Activated T-helper 1 cell treated with anti-CD3 and anti-CD28 coated beads, Interleukin-2, amount 50 U/mL, for 16 hours (primary cell): ENCODE results near the gene HOXD13.

Source experiments
- DNase-seq, 2 donors: peaks; one replicate each; pipeline ENCODE4 v3.0.0-alpha.2; 2020; ENCODE audit warnings: low read depth in 1 of 2, low spot score in 1 of 2

Gene HOXD13

GRCh38 chr2:176105078-176105729, 12.7 kb downstream of the HOXD13 start:
- DNase-seq: no peak

- DNase-seq: no peak
Measured at GRCh38 chr2:176105730-176106580, 13.4 kb downstream of the HOXD13 start.

- DNase-seq: no peak
Measured at GRCh38 chr2:176106581-176107539, 14.3 kb downstream of the HOXD13 start, which contains the start of gene HOXD11. HOXD11 (plus strand) TSS chr2:176107280; CDS start chr2:176107356, 76 bp downstream.

GRCh38 chr2:176107731-176108181, 15.2 kb downstream of the HOXD13 start:
- no peak for DNase-seq

GRCh38 chr2:176109192-176109901, 16.8 kb downstream of the HOXD13 start:
- DNase-seq: no peak

GRCh38 chr2:176109946-176110345, 17.4 kb downstream of the HOXD13 start:
- no peak for DNase-seq

GRCh38 chr2:176110415-176111308, 18.1 kb downstream of the HOXD13 start:
- no peak for DNase-seq

- DNase-seq: no peak
Measured at GRCh38 chr2:176111309-176111663, 18.8 kb downstream of the HOXD13 start.

GRCh38 chr2:176111846-176112374, 19.4 kb downstream of the HOXD13 start:
- no peak for DNase-seq

- DNase-seq: no peak
Measured at GRCh38 chr2:176112375-176113302, 20.1 kb downstream of the HOXD13 start.

- no peak for DNase-seq
Measured at GRCh38 chr2:176114120-176114929, 21.8 kb downstream of the HOXD13 start.

- no peak for DNase-seq
Measured at GRCh38 chr2:176114930-176115625, 22.6 kb downstream of the HOXD13 start.

- DNase-seq: no peak
Measured at GRCh38 chr2:176115883-176116813, 23.6 kb downstream of the HOXD13 start, which contains the start of gene HOXD10. HOXD10 (plus strand) TSS chr2:176116778; CDS start chr2:176116834, 56 bp downstream.

- no peak for DNase-seq
Measured at GRCh38 chr2:176117162-176117822, 24.8 kb downstream of the HOXD13 start.

- DNase-seq: no peak
Measured at GRCh38 chr2:176117823-176118371, 25.4 kb downstream of the HOXD13 start.
